ENCODE measurements around the gene JADE1.

Gene JADE1

GRCh38 chr4:128877934-128878333, 68.4 kb downstream of the JADE1 start:
- H3K9me3 ChIP-seq (ENCODE audit: control insufficient read depth in 2 of 2, low read length in 2 of 2), result no peaks in the 10 kb centered on the region
- H3K4me1 ChIP-seq (ENCODE audit: control insufficient read depth, insufficient read depth, low read length), result no peaks in the 10 kb centered on the region
- H3K27ac ChIP-seq (ENCODE audit: low read length), result no peak overlapping the region
- H3K9ac ChIP-seq (ENCODE audit: low read length in 2 of 2), result no peak overlapping the region
- no peaks in the 10 kb centered on the region for H3K27me3 ChIP-seq (ENCODE audit: control insufficient read depth in 1 of 2, insufficient read depth in 2 of 2, low read length in 2 of 2)
- peaks cover under 1 to 4% of the 10 kb centered on the region in 2 donors for H3K36me3 ChIP-seq (ENCODE audit: control insufficient read depth in 2 of 2, insufficient read depth in 2 of 2, low read length in 2 of 2)
- H3K4me3 ChIP-seq (ENCODE audit: low read length in 2 of 2), result no peak overlapping the region

GRCh38 chr4:128879283-128879682, 69.8 kb downstream of the JADE1 start:
- Histone ChIP-seq H3K4me1 (ENCODE audit: control insufficient read depth, insufficient read depth, low read length) (no peaks in the 10 kb centered on the region), H3K36me3 (ENCODE audit: control insufficient read depth in 2 of 2, insufficient read depth in 2 of 2, low read length in 2 of 2) (no peaks in the 10 kb centered on the region), H3K9ac (ENCODE audit: low read length in 2 of 2) (no peak overlapping the region), H3K27ac (ENCODE audit: low read length) (no peak overlapping the region), H3K9me3 (ENCODE audit: control insufficient read depth in 2 of 2, low read length in 2 of 2) (no peaks in the 10 kb centered on the region), H3K4me3 (ENCODE audit: low read length in 2 of 2) (no peak overlapping the region), H3K27me3 (ENCODE audit: control insufficient read depth in 1 of 2, insufficient read depth in 2 of 2, low read length in 2 of 2) (no peaks in the 10 kb centered on the region)

GRCh38 chr4:128879971-128880370, 70.5 kb downstream of the JADE1 start:
- Histone ChIP-seq H3K4me1 (ENCODE audit: control insufficient read depth, insufficient read depth, low read length) (no peaks in the 10 kb centered on the region), H3K4me3 (ENCODE audit: low read length in 2 of 2) (no peak overlapping the region), H3K9me3 (ENCODE audit: control insufficient read depth in 2 of 2, low read length in 2 of 2) (no peaks in the 10 kb centered on the region), H3K27me3 (ENCODE audit: control insufficient read depth in 1 of 2, insufficient read depth in 2 of 2, low read length in 2 of 2) (no peaks in the 10 kb centered on the region), H3K9ac (ENCODE audit: low read length in 2 of 2) (no peak overlapping the region), H3K27ac (ENCODE audit: low read length) (no peak overlapping the region), H3K36me3 (ENCODE audit: control insufficient read depth in 2 of 2, insufficient read depth in 2 of 2, low read length in 2 of 2) (no peaks in the 10 kb centered on the region)

DNA sequence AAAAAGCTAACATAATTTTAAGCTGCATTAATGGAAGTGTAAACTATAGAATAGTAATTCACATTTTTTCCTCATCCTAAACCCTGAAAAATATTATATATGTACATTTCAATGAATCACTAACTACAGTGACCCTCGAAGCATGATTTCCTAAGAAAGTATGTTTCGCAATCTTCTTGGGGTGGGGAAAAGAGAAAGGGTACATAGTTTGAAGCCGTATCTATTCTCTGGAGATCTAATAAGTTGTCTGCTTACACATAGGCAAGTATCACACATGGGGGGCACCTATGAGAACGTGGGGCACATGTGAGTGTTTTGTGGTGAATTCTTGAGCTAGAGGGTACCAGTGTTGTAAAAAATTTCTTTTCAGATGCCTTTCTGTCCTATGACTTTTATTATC, 71.2 kb downstream of the JADE1 start:
- no peak overlapping the region for H3K27ac ChIP-seq (ENCODE audit: low read length)
- H3K4me3 ChIP-seq (ENCODE audit: low read length in 2 of 2), result no peak overlapping the region
- H3K36me3 ChIP-seq (ENCODE audit: control insufficient read depth in 2 of 2, insufficient read depth in 2 of 2, low read length in 2 of 2), result no peaks in the 10 kb centered on the region
- no peaks in the 10 kb centered on the region for H3K9me3 ChIP-seq (ENCODE audit: control insufficient read depth in 2 of 2, low read length in 2 of 2)
- no peaks in the 10 kb centered on the region for H3K4me1 ChIP-seq (ENCODE audit: control insufficient read depth, insufficient read depth, low read length)
- no peaks in the 10 kb centered on the region for H3K27me3 ChIP-seq (ENCODE audit: control insufficient read depth in 1 of 2, insufficient read depth in 2 of 2, low read length in 2 of 2)
- no peak overlapping the region for H3K9ac ChIP-seq (ENCODE audit: low read length in 2 of 2)

DNA sequence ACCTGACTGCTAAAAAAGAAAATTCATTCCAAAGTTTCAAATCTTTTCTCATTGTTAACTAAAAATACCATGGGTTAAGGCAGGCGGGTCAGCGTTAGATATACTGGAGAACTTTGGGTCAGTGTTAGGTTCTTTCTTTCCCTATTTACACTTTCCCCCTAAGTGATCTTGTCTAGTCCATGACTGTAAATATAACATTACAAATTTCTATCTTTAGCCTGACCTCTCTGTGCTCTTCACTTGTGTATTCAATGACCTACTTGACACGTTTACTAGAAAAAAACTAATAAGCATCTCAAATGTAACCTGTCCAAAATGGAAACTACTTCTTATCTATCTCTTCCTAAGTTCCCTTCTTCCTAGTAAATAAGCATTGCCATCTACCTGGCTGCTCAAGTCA, 95.3 kb downstream of the JADE1 start:
- no peaks in the 10 kb centered on the region for H3K9me3 ChIP-seq (ENCODE audit: control insufficient read depth in 2 of 2, low read length in 2 of 2)
- H3K9ac ChIP-seq (ENCODE audit: low read length in 2 of 2), result no peak overlapping the region
- no peaks in the 10 kb centered on the region for H3K36me3 ChIP-seq (ENCODE audit: control insufficient read depth in 2 of 2, insufficient read depth in 2 of 2, low read length in 2 of 2)
- no peaks in the 10 kb centered on the region for H3K4me1 ChIP-seq (ENCODE audit: control insufficient read depth, insufficient read depth, low read length)
- no peak overlapping the region for H3K4me3 ChIP-seq (ENCODE audit: low read length in 2 of 2)
- no peak overlapping the region for H3K27ac ChIP-seq (ENCODE audit: low read length)
- no peaks in the 10 kb centered on the region for H3K27me3 ChIP-seq (ENCODE audit: control insufficient read depth in 1 of 2, insufficient read depth in 2 of 2, low read length in 2 of 2)

GRCh38 chr4:128906581-128906980, 97.1 kb downstream of the JADE1 start:
- H3K4me3 ChIP-seq (ENCODE audit: low read length in 2 of 2), result no peak overlapping the region
- H3K27me3 ChIP-seq (ENCODE audit: control insufficient read depth in 1 of 2, insufficient read depth in 2 of 2, low read length in 2 of 2), result no peaks in the 10 kb centered on the region
- no peaks in the 10 kb centered on the region for H3K36me3 ChIP-seq (ENCODE audit: control insufficient read depth in 2 of 2, insufficient read depth in 2 of 2, low read length in 2 of 2)
- no peaks in the 10 kb centered on the region for H3K4me1 ChIP-seq (ENCODE audit: control insufficient read depth, insufficient read depth, low read length)
- no peaks in the 10 kb centered on the region for H3K9me3 ChIP-seq (ENCODE audit: control insufficient read depth in 2 of 2, low read length in 2 of 2)
- no peak overlapping the region for H3K27ac ChIP-seq (ENCODE audit: low read length)
- no peak overlapping the region for H3K9ac ChIP-seq (ENCODE audit: low read length in 2 of 2)

DNA sequence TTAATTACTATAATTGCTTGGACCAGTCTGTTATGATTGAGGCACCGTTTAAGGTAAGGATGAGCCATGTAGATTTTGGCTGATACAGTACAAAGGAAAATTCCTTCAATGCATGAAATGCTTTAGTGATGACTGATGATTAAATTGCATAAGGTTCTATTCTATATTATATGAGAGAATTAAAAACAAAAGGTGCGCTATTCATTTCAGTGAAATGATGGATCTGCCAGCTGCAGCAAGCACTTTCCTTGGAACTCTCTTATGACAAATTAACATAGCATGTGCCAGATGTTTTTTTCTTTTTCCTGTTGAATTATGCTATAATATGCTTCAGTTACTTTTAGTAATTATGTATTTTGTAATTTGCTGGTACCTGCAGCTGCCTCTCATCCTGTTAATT, 98.5 kb downstream of the JADE1 start:
- Histone ChIP-seq H3K27me3 (ENCODE audit: control insufficient read depth in 1 of 2, insufficient read depth in 2 of 2, low read length in 2 of 2) (no peaks in the 10 kb centered on the region), H3K27ac (ENCODE audit: low read length) (no peak overlapping the region), H3K36me3 (ENCODE audit: control insufficient read depth in 2 of 2, insufficient read depth in 2 of 2, low read length in 2 of 2) (no peaks in the 10 kb centered on the region), H3K9me3 (ENCODE audit: control insufficient read depth in 2 of 2, low read length in 2 of 2) (no peaks in the 10 kb centered on the region), H3K9ac (ENCODE audit: low read length in 2 of 2) (no peak overlapping the region), H3K4me3 (ENCODE audit: low read length in 2 of 2) (no peak overlapping the region), H3K4me1 (ENCODE audit: control insufficient read depth, insufficient read depth, low read length) (no peaks in the 10 kb centered on the region)

GRCh38 chr4:128908735-128909134, 99.2 kb downstream of the JADE1 start:
- no peaks in the 10 kb centered on the region for H3K36me3 ChIP-seq (ENCODE audit: control insufficient read depth in 2 of 2, insufficient read depth in 2 of 2, low read length in 2 of 2)
- no peak overlapping the region for H3K4me3 ChIP-seq (ENCODE audit: low read length in 2 of 2)
- no peaks in the 10 kb centered on the region for H3K27me3 ChIP-seq (ENCODE audit: control insufficient read depth in 1 of 2, insufficient read depth in 2 of 2, low read length in 2 of 2)
- H3K9ac ChIP-seq (ENCODE audit: low read length in 2 of 2), result no peak overlapping the region
- H3K9me3 ChIP-seq (ENCODE audit: control insufficient read depth in 2 of 2, low read length in 2 of 2), result no peaks in the 10 kb centered on the region
- H3K4me1 ChIP-seq (ENCODE audit: control insufficient read depth, insufficient read depth, low read length), result no peaks in the 10 kb centered on the region
- H3K27ac ChIP-seq (ENCODE audit: low read length), result no peak overlapping the region

GRCh38 chr4:128913228-128913627, 103.7 kb downstream of the JADE1 start:
- Histone ChIP-seq H3K27me3 (ENCODE audit: control insufficient read depth in 1 of 2, insufficient read depth in 2 of 2, low read length in 2 of 2) (no peaks in the 10 kb centered on the region), H3K4me1 (ENCODE audit: control insufficient read depth, insufficient read depth, low read length) (no peaks in the 10 kb centered on the region)

DNA sequence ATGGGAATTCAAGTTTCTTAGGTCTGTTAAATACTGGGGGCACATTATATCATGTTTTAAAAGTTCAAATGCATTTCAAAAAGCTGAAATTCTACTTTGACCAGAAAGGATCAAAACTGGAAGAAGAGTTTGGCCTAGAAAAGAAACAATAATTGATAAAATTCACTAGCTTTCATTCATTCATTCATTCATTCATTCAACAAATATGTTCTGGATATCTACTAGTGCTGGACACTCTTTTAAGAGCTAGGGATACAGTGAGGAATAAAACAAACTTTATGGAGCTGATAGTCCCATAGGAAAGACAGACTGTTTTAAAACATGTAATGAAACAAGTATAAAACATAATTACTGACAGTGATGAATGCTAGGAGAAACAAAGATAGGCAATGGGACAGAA, 106.0 kb downstream of the JADE1 start:
- H3K9me3 ChIP-seq (ENCODE audit: control insufficient read depth in 2 of 2, low read length in 2 of 2), result no peaks in the 10 kb centered on the region
- H3K36me3 ChIP-seq (ENCODE audit: control insufficient read depth in 2 of 2, insufficient read depth in 2 of 2, low read length in 2 of 2), result no peaks in the 10 kb centered on the region
- no peak overlapping the region for H3K27ac ChIP-seq (ENCODE audit: low read length)
- H3K27me3 ChIP-seq (ENCODE audit: control insufficient read depth in 1 of 2, insufficient read depth in 2 of 2, low read length in 2 of 2), result no peaks in the 10 kb centered on the region
- H3K9ac ChIP-seq (ENCODE audit: low read length in 2 of 2), result no peak overlapping the region
- no peak overlapping the region for H3K4me3 ChIP-seq (ENCODE audit: low read length in 2 of 2)
- no peaks in the 10 kb centered on the region for H3K4me1 ChIP-seq (ENCODE audit: control insufficient read depth, insufficient read depth, low read length)

More at GRCh38 chr4:128913228-128913627, 103.7 kb downstream of the JADE1 start:
- Histone ChIP-seq H3K9ac (ENCODE audit: low read length in 2 of 2) (no peak overlapping the region), H3K27ac (ENCODE audit: low read length) (no peak overlapping the region), H3K36me3 (ENCODE audit: control insufficient read depth in 2 of 2, insufficient read depth in 2 of 2, low read length in 2 of 2) (no peaks in the 10 kb centered on the region), H3K9me3 (ENCODE audit: control insufficient read depth in 2 of 2, low read length in 2 of 2) (no peaks in the 10 kb centered on the region), H3K4me3 (ENCODE audit: low read length in 2 of 2) (no peak overlapping the region)

- Histone ChIP-seq H3K9me3 (ENCODE audit: control insufficient read depth in 2 of 2, low read length in 2 of 2) (no peaks in the 10 kb centered on the region), H3K4me1 (ENCODE audit: control insufficient read depth, insufficient read depth, low read length) (no peaks in the 10 kb centered on the region), H3K27ac (ENCODE audit: low read length) (no peak overlapping the region), H3K27me3 (ENCODE audit: control insufficient read depth in 1 of 2, insufficient read depth in 2 of 2, low read length in 2 of 2) (no peaks in the 10 kb centered on the region), H3K36me3 (ENCODE audit: control insufficient read depth in 2 of 2, insufficient read depth in 2 of 2, low read length in 2 of 2) (no peaks in the 10 kb centered on the region), H3K4me3 (ENCODE audit: low read length in 2 of 2) (no peak overlapping the region), H3K9ac (ENCODE audit: low read length in 2 of 2) (no peak overlapping the region)
Measured at GRCh38 chr4:128916832-128917231, 107.3 kb downstream of the JADE1 start.

All from stomach smooth muscle (tissue), 2 donors.